K562 (cell line): Measurements from ENCODE around the gene ATP6V1F. TPM values are rescaled to one million over a fixed set of nuclear protein-coding genes. Genes with fewer than 3 reads are reported as not detected.
A peak's percentile ranks its signal among the peaks of the same experiment; 100 is the strongest.

Source experiments
- ARNT ChIP-seq, 2 experiments: fragments of 450-650 bp; IDR thresholded peaks; 2 replicates each; pipeline ENCODE4 v1.6.1; 2016; ENCODE audit warnings: mild to moderate bottlenecking in 1 of 2
- CBX5 ChIP-seq: IDR thresholded peaks from 2 replicates; pipeline ENCODE4 v1.6.1; 2014; ENCODE audit warnings: low read depth, borderline replicate concordance
- CXXC5 ChIP-seq: fragments of 250-450 bp; sonication (Bioruptor Pico); IDR thresholded peaks from 2 replicates; pipeline ENCODE4 v1.8.0; 2022; ENCODE audit warnings: inconsistent platforms, mild to moderate bottlenecking, moderate library complexity
- ESRRB ChIP-seq: fragments of 250-450 bp; sonication (Bioruptor Pico); IDR thresholded peaks from 2 replicates; pipeline ENCODE4 v1.5.0; 2020; ENCODE audit warnings: mild to moderate bottlenecking, moderate library complexity, borderline replicate concordance
- LCOR ChIP-seq: sonication (generic); formaldehyde crosslinking; IDR thresholded peaks from 2 replicates; pipeline ENCODE4 v1.8.0; 2022; ENCODE audit warnings: mild to moderate bottlenecking, missing genetic modification reagents
- NFE2 ChIP-seq: IDR thresholded peaks from 2 replicates; pipeline ENCODE4 v1.6.1; 2014; ENCODE audit warnings: antibody characterized with exemption, low read depth
- NR2C2 ChIP-seq, 2 experiments: fragments of 200-800 bp in 1 of 2; sonication (Bioruptor generic) in 1 of 2; sonication (generic) in 1 of 2; formaldehyde crosslinking in 1 of 2; IDR thresholded peaks; 2 replicates each; pipeline versions ENCODE4 v1.6.1 to v1.8.0; 2016 to 2022; ENCODE audit warnings: mild to moderate bottlenecking in 1 of 2, missing compliant biosample characterization in 1 of 2, missing genetic modification characterization in 1 of 2, missing genetic modification reagents in 1 of 2
- PCBP1 ChIP-seq: fragments of 200-400 bp; formaldehyde crosslinking; IDR thresholded peaks from 2 replicates; pipeline ENCODE4 v1.6.1; 2018; ENCODE audit warnings: mild to moderate bottlenecking, low read depth, low read length; ENCODE audit not compliant: poor library complexity, severe bottlenecking
- SIN3A ChIP-seq, 2 experiments: fragments of 150-350 bp in 1 of 2; IDR thresholded peaks; 2 replicates each; pipeline ENCODE4 v1.6.1; 2011 to 2016; ENCODE audit warnings: borderline replicate concordance in 2 of 2, low read depth in 2 of 2, low read length in 2 of 2, mild to moderate bottlenecking in 2 of 2, moderate library complexity in 2 of 2; ENCODE audit not compliant: control insufficient read depth in 1 of 2
- SMARCA5 ChIP-seq: fragments of 450-650 bp; IDR thresholded peaks from 2 replicates; pipeline ENCODE4 v1.6.1; 2016
- SMARCE1 ChIP-seq: fragments of 450-650 bp; IDR thresholded peaks from 2 replicates; pipeline ENCODE4 v1.7.1; 2016; ENCODE audit warnings: mild to moderate bottlenecking
- ZNF12 ChIP-seq: sonication (generic); formaldehyde crosslinking; IDR thresholded peaks from 2 replicates; pipeline ENCODE4 v1.4.0; 2020; ENCODE audit warnings: mild to moderate bottlenecking, missing genetic modification reagents
- polyA plus RNA-seq, 8 experiments: library from polyadenylated mRNA; depleted of rRNA in 4 of 8; stranded (reverse) in 5 of 8; unstranded in 3 of 8; fragments of >200 nt; fragmentation: Nextera tagmentation in 2 of 8; fragmentation: Illumina TruSeq in 1 of 8; extraction: Ambion mirVana in 2 of 8; extraction: Trizol in 1 of 8; gene quantifications; 2 replicates each; pipeline versions ENCODE4 v1.2.1 to v1.2.3, GENCODE V29; 2011 to 2014; ENCODE audit warnings: inconsistent platforms in 1 of 8, missing spikeins in 1 of 8
- total RNA-seq, 7 experiments: library from RNA; depleted of rRNA in 6 of 7; stranded (reverse); fragments of >200 nt in 6 of 7; fragmentation: Illumina TruSeq in 2 of 7; extraction: Trizol in 2 of 7; gene quantifications; 2 replicates each; pipeline versions ENCODE4 v1.2.1 to v1.2.3, GENCODE V29; 2011 to 2021; ENCODE audit warnings: low replicate concordance in 1 of 7
- TF ChIP-seq, protein P1 (sequence below): fragments of 450-650 bp; IDR thresholded peaks from 2 replicates; pipeline ENCODE4 v1.6.1; 2016
- TF ChIP-seq, protein P2 (sequence below): sonication (generic); formaldehyde crosslinking; IDR thresholded peaks from 2 replicates; pipeline ENCODE4 v1.8.0; 2022; ENCODE audit warnings: mild to moderate bottlenecking, missing genetic modification reagents
- TF ChIP-seq, protein P3 (sequence below), 2 experiments: fragments of 450-650 bp; conservative IDR thresholded peaks; 2 replicates each; pipeline ENCODE4 v1.6.1; 2017; ENCODE audit warnings: mild to moderate bottlenecking in 2 of 2, moderate library complexity in 2 of 2
- TF ChIP-seq, protein P4 (sequence below): fragments of 450-650 bp; IDR thresholded peaks from 2 replicates; pipeline ENCODE4 v1.6.1; 2014; ENCODE audit warnings: low read depth, mild to moderate bottlenecking, moderate library complexity, borderline replicate concordance

Gene ATP6V1F
- total and polyA plus RNA-seq, 9 of the 15 experiments (the other 6 are each of a cell fraction or from before 2014, with no cell fraction given), result 206 to 1,123 (median 542) TPM

DNA sequence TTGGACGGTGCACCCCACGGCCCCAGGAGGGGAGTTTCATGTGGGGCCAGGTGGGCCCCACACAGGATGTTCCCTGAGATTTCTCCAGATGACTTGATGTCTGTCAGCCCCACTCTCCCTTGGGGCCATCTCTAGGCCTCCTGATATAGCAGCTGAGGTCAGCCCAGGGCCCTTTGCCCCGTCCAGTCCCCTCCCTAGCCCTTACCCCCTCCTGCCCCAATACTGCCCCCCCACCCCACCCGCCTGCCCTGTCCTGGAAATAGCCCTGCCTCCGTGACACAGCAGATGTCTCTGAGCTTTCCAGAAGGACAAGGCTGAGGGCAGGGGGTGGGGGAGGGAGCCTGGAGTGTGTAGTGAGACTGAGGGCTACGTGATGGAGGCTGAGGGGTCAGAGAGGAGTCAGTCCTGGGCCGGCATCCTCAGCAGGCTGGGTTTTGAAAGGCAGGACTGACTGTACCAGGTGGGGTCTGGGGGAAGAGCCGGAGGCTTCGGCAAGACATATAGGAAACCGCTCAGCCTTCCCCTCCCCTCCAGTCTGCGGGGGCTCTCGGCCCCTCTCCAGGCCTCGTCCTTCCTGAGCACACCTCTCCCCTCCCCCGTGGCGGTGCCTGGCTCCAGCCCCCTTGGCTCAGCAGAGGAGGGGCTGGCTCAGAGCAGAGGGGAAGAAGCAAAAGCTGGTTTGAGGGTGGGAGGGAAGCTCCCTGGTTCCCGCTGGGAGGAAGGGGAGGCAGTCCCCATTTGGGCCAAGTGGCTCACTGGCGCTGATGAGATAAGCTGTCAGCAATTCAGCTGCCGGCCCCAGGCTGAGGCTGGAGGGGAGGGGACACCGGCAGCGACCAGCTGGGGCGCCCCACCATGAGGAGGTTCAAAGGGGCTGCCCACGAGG, 30.4 kb upstream of the ATP6V1F start (continued):
- TF ChIP-seq, protein P1, sequence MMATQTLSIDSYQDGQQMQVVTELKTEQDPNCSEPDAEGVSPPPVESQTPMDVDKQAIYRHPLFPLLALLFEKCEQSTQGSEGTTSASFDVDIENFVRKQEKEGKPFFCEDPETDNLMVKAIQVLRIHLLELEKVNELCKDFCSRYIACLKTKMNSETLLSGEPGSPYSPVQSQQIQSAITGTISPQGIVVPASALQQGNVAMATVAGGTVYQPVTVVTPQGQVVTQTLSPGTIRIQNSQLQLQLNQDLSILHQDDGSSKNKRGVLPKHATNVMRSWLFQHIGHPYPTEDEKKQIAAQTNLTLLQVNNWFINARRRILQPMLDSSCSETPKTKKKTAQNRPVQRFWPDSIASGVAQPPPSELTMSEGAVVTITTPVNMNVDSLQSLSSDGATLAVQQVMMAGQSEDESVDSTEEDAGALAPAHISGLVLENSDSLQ, result peak; percentile 88
- TF ChIP-seq NR2C2 (CRISPR knock-in tag; IDR thresholded peaks at IDR 0.05) (no peak), NR2C2 (tag; IDR thresholded peaks at IDR 0.05) (peak; percentile 87), SMARCE1 (peak; percentile 66; the same call in 1 of the 2 replicates), ZNF12 (0 out of 2 replicates have a peak, but pooled peaks have one; percentile 59), SIN3A (IDR thresholded peaks at IDR 0.05; ENCODE audit: borderline replicate concordance in 2 of 2, control insufficient read depth in 1 of 2, low read depth in 2 of 2, low read length in 2 of 2) (peak; percentile 81 to 91; a peak in 1 of 4 replicates), SMARCA5 (peak; percentile 10; the same call in 1 of the 2 replicates), CXXC5 (CRISPR knock-in tag) (peak; percentile 74), NFE2 (peak; percentile 92), LCOR (CRISPR knock-in tag) (peak; percentile 73; the same call in 1 of the 2 replicates), ESRRB (CRISPR knock-in tag) (no peak), PCBP1 (no peak), CBX5 (peak; percentile 43; the same call in 1 of the 2 replicates), ARNT (IDR thresholded peaks at IDR 0.05) (peak in 1 of 2 experiments; percentile 32; a peak in 2 of 4 replicates)
- TF ChIP-seq, protein P2, sequence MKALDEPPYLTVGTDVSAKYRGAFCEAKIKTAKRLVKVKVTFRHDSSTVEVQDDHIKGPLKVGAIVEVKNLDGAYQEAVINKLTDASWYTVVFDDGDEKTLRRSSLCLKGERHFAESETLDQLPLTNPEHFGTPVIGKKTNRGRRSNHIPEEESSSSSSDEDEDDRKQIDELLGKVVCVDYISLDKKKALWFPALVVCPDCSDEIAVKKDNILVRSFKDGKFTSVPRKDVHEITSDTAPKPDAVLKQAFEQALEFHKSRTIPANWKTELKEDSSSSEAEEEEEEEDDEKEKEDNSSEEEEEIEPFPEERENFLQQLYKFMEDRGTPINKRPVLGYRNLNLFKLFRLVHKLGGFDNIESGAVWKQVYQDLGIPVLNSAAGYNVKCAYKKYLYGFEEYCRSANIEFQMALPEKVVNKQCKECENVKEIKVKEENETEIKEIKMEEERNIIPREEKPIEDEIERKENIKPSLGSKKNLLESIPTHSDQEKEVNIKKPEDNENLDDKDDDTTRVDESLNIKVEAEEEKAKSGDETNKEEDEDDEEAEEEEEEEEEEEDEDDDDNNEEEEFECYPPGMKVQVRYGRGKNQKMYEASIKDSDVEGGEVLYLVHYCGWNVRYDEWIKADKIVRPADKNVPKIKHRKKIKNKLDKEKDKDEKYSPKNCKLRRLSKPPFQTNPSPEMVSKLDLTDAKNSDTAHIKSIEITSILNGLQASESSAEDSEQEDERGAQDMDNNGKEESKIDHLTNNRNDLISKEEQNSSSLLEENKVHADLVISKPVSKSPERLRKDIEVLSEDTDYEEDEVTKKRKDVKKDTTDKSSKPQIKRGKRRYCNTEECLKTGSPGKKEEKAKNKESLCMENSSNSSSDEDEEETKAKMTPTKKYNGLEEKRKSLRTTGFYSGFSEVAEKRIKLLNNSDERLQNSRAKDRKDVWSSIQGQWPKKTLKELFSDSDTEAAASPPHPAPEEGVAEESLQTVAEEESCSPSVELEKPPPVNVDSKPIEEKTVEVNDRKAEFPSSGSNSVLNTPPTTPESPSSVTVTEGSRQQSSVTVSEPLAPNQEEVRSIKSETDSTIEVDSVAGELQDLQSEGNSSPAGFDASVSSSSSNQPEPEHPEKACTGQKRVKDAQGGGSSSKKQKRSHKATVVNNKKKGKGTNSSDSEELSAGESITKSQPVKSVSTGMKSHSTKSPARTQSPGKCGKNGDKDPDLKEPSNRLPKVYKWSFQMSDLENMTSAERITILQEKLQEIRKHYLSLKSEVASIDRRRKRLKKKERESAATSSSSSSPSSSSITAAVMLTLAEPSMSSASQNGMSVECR (CRISPR knock-in tag), result peak; percentile 84
- TF ChIP-seq, protein P3, sequence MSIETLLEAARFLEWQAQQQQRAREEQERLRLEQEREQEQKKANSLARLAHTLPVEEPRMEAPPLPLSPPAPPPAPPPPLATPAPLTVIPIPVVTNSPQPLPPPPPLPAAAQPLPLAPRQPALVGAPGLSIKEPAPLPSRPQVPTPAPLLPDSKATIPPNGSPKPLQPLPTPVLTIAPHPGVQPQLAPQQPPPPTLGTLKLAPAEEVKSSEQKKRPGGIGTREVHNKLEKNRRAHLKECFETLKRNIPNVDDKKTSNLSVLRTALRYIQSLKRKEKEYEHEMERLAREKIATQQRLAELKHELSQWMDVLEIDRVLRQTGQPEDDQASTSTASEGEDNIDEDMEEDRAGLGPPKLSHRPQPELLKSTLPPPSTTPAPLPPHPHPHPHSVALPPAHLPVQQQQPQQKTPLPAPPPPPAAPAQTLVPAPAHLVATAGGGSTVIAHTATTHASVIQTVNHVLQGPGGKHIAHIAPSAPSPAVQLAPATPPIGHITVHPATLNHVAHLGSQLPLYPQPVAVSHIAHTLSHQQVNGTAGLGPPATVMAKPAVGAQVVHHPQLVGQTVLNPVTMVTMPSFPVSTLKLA (conservative IDR thresholded peaks at IDR 0.05), result peak; percentile 56 to 79; a peak in 3 of 4 replicates
- TF ChIP-seq, protein P4, sequence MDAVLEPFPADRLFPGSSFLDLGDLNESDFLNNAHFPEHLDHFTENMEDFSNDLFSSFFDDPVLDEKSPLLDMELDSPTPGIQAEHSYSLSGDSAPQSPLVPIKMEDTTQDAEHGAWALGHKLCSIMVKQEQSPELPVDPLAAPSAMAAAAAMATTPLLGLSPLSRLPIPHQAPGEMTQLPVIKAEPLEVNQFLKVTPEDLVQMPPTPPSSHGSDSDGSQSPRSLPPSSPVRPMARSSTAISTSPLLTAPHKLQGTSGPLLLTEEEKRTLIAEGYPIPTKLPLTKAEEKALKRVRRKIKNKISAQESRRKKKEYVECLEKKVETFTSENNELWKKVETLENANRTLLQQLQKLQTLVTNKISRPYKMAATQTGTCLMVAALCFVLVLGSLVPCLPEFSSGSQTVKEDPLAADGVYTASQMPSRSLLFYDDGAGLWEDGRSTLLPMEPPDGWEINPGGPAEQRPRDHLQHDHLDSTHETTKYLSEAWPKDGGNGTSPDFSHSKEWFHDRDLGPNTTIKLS, result peak; percentile 58; the same call in 1 of the 2 replicates
